ENCODE data around the gene XYLT2. TPM values are rescaled to one million over a fixed set of nuclear protein-coding genes. Genes with fewer than 3 reads are reported as not detected.

The XYLT2 gene
- total and polyA plus RNA-seq, 2 of the 8 experiments (the other 6 are each of a cell fraction or from before 2014, with no cell fraction given) = 28.0 to 29.9 TPM

DNA sequence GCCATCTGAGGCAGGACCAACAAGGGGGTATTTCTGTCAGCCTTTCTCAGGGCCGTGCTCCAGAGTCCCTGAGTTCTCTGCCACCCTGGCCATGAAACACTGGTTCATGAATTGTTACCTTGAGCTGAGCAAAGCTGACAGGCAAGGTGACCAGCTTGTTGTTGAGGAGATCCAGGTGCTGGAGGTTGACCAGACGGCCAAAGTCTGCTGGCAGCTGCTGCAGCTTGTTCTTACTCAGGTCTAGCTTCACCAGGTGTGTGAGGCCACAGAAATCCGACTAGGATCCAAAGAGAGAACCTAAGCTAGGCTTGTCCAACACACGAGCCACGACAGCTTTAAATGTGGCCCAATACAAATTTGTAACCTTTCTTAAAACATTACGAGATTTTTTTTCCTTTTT is 46.7 kb downstream of the XYLT2 start:
- H3K23me2 ChIP-seq (ENCODE audit: low read depth, low read length) = peaks cover 7% of the 10 kb centered on the region; the same call in 1 of the 2 replicates
- no peak overlapping the region for H3K18ac ChIP-seq (ENCODE audit: extremely low read depth, low read length)
- no peak overlapping the region for H4K5ac ChIP-seq (ENCODE audit: insufficient read length, low read depth, low read length)
- peaks cover 5% of the 10 kb centered on the region for H3K79me1 ChIP-seq (ENCODE audit: low read depth, low read length)
- no peak overlapping the region for H3K27ac ChIP-seq (ENCODE audit: low read depth, low read length)
- CTCF ChIA-PET (ENCODE audit: partially characterized antibody) = interaction anchor here (1.4 to 3.5 kb wide), 3 partner anchors 11 to 39 kb away, joined by 4 to 30 read pairs (median 4); no protein-coding TSS in a partner anchor
- no peak overlapping the region for H2AK5ac ChIP-seq (ENCODE audit: low read depth, low read length)
- no peak overlapping the region for H3K14ac ChIP-seq (ENCODE audit: insufficient read length)
- H3K23ac ChIP-seq (ENCODE audit: insufficient read length) = no peak overlapping the region
- no peak overlapping the region for H2BK5ac ChIP-seq (ENCODE audit: low read depth, low read length)
- no peak overlapping the region for H2AFZ ChIP-seq (ENCODE audit: low read length)
- POLR2A ChIA-PET (ENCODE audit: partially characterized antibody) = interaction anchor here (1.1 to 27.4 kb wide), 4 partner anchors 10 to 25 kb away, joined by 3 to 313 read pairs (median 5); partner anchors contain the start of genes EME1 and MRPL27
- H2BK15ac ChIP-seq (ENCODE audit: low read length) = no peak overlapping the region
- peaks cover 4 to 20% of the 10 kb centered on the region in 2 experiments for H4K20me1 ChIP-seq (replicated peaks in 1 of 2; ENCODE audit: control insufficient read depth in 1 of 2, insufficient read depth in 2 of 2, low read length in 2 of 2)
- H3K9ac ChIP-seq (replicated peaks in 1 of 4; ENCODE audit: extremely low read depth in 1 of 4, low read depth in 3 of 4, low read length in 3 of 4) = no peak overlapping the region
- DNase-seq (ENCODE audit: low read depth in 1 of 2, low spot score in 2 of 2) (no peak), FAIRE-seq (no peak)
- H3K4me1 ChIP-seq (replicated peaks in 1 of 4; ENCODE audit: control insufficient read depth in 3 of 4, insufficient read depth in 4 of 4, low read length in 3 of 4) = no peaks in the 10 kb centered on the region; a peak in 3 of 7 replicates
- peaks cover 44 to 64% (median 62%) of the 10 kb centered on the region in 4 experiments for H3K36me3 ChIP-seq (ENCODE audit: control insufficient read depth in 2 of 4, insufficient read depth in 4 of 4, low read length in 3 of 4)
- H4K8ac ChIP-seq (ENCODE audit: extremely low read depth, insufficient read depth, low read length) = no peak overlapping the region
- H3K4me2 ChIP-seq (ENCODE audit: insufficient read depth in 1 of 2, low read depth in 2 of 2, low read length in 2 of 2) = no peak overlapping the region
- 91% methylated on average over 6 of the region's 6 CpGs; no CpG with 5 or more reads in 1 of the 2 experiments for WGBS, 2 experiments (ENCODE audit: extremely low coverage in 1 of 2, insufficient coverage in 1 of 2, insufficient read length in 1 of 2, insufficient replicate concordance in 2 of 2, low coverage in 1 of 2, low lambda C conversion rate in 2 of 2, missing lambda C conversion rate in 1 of 2)
- H3K56ac ChIP-seq (replicated peaks; ENCODE audit: insufficient read length, low read depth, low read length) = no peak overlapping the region
- no peak overlapping the region for H3K4ac ChIP-seq (replicated peaks; ENCODE audit: insufficient read length, low read depth, low read length)
- H3K4me3 ChIP-seq (ENCODE audit: extremely low read depth in 1 of 4, insufficient read depth in 2 of 4, low read depth in 3 of 4, low read length in 4 of 4) = no peak overlapping the region
- peaks cover 0 to 18% of the 10 kb centered on the region in 2 experiments; a peak in 3 of 4 replicates for H3K79me2 ChIP-seq (ENCODE audit: control insufficient read depth in 1 of 2, insufficient read depth in 2 of 2, low read length in 2 of 2)
- no peak overlapping the region for H2BK12ac ChIP-seq (ENCODE audit: low read depth, low read length)
- no peak overlapping the region for H4K91ac ChIP-seq (replicated peaks; ENCODE audit: insufficient read length, low read length)
- no peak overlapping the region for H2BK120ac ChIP-seq (replicated peaks; ENCODE audit: low read depth, low read length)
- H3K9me3 ChIP-seq (ENCODE audit: insufficient read depth in 2 of 2, low read depth in 1 of 2, low read length in 1 of 2) = no peaks in the 10 kb centered on the region
- no peaks in the 10 kb centered on the region for H3K27me3 ChIP-seq (replicated peaks in 1 of 4; ENCODE audit: control insufficient read depth in 3 of 4, extremely low read depth in 1 of 4, insufficient read depth in 3 of 4, low read length in 3 of 4)
- no peak overlapping the region for H2BK20ac ChIP-seq (ENCODE audit: low read length)
- TF ChIP-seq RXRA (IDR thresholded peaks at IDR 0.05; ENCODE audit: insufficient read depth, low read depth, low read length) (no peak), KDM5A (IDR thresholded peaks at IDR 0.05; ENCODE audit: low read length) (no peak)
